Stimulated activated CD8-positive, alpha-beta memory T cell treated with anti-CD3 and anti-CD28 coated beads, Interleukin-4, amount 100 ng/mL, for 24 hours (primary cell): ENCODE data around the gene MIPEP.
"Not testable (repeated sequence)": the region's sequence is repeated elsewhere in the genome, so short reads cannot be mapped to it uniquely, and the experiment has no call there.

Experiments
- DNase-seq: peaks from one replicate; pipeline ENCODE4 v3.0.0-alpha.2; 2020; ENCODE audit warnings: low read depth

Gene MIPEP

DNA sequence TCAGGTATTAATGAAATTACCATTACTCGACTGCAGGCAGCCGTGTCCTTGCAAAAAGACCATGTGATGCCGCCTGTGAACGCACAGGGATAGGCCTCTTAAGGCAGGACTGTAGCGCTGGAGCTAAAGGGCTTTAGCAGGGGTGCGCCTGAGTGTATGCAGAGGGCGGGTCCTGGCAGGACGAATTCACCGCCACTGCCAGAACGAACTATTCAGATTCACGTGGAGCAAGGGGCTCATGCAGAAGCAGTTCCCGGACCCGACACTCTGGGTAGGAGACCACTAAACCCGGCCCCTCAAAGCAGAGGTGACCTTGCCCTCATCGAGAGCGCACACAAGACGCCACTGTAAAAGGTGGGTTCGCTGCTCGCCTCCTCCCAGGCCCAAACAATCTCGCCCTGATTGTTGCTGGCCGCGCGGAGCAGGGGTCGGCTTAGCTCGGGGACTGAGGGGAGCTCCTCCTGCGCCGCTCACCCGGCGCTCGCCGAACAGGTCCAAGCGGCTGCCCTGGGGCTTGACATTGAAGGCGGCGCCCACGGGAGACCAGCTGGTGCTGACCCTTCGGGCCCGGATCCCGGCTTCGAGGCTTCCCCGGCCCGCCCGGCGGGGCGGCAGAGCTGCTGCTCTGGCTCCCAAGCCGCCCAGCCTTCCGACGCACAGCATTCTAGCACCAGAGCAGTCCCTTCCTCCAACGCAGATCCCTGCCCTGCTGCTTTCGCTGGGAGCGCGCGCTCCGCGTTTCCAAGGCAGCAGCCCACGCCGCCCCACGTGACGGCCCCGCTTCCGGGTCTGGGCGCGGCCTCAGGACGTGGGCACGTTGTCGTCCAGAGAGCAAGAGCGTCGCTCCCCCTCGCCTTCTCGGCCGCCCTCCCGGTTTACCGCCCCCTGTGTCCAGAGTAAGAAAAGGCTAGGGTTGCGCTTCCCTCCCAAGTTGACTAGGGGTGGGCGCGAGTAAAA is at the start of gene MIPEP:
Gene MIPEP, minus strand, starts transcription at position 743 of the 957 bp plus-strand sequence. Its CDS starts 80 bp downstream, at position 663.
- peak; percentile 92 for DNase-seq

DNA sequence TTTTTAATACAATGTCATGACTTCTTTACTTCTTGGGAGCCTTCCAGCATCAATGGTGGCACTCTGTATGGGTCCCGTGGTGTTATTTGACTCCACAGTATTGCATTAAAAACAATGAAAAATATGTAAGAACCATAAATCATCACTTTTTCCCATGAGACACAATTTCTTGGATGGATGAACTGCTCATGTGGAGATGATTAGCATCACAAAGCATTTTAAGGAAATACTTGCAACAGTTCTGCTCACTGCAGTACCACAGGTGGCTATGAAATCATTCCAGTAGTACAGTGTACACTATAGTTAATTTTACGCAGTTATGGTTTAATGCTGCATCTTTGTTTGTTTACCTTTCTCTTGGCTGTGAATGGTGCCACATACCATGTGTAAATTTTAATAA is 45.3 kb upstream of the MIPEP start:
- no peak for DNase-seq

DNA sequence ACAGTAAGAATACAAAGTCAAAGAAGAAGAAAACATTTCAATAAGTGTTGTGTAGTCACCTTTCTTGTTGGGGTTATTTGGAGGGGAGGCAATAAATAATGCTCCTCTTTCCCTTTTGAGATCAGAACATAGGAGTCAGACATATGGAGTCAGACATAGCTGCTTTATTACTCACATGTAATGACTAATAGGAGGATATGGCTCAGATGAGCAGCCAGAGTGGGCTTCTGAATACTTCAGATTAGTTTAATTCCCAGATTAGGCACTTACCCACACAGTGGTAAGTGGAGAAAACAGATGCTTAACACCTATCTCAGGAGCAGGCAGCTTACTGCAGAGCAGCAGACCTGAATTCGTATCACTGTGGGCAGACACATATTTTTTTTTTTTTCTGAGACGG is 39.8 kb upstream of the MIPEP start:
- no peak for DNase-seq

DNA sequence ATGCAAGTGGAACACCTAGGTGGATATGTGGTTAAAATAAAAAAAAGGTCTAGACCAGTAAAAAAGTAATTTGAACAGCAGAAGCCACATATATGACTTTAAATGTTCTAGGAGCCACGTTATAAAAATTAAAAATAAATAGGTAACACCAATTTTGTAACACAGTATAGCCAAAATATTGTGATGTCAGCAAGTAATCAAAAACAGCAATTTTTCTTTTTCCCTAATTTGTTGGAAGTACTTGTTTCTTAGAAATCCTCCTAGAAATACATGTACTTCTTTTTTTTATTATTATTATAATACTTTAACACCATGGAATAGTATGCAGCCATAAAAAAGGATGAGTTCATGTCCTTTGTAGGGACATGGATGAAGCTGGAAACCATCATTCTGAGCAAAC is 33.8 kb upstream of the MIPEP start:
- DNase-seq = no peak

DNA sequence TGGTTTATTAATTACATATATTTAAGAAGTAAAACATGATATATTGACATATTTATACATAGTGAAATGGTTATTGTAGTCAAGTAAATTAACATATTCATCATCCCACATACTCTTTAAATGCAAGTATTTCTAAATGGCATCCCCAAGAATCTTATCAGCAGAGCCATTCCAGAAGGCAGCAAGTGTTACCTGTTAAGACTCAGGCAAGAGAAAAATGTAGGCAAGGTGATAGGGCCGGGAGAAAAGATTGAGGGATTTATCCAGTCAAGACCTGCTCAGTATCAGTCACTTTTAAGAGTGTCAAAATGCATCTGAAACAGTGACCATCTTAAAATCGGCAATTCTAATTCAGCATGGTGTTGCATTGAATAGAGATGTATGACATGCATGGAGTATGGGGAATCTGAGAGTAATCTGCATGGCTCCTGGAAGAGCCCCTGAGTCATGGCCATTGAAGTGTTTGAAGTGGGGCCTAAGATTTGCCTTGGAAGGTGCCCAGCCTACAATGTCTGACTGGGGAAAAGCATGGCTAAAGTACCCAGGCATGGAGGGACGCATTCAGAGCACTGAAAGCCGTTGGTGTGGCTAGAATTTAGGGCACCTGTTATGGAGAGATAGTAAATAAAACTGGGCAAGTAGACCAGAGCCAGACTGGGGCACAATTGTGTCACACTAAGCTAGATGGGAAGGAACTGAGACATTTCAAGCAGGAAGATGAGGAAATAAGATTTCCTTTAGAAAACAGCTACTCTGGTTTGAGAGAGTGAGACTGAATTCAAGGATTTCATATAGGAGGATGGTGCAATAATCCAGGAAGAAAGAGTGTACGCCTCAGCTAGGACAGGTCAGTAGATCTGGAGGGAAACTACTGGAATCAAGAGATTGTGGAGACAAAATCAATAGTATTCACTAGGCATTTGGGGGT is 33.1 kb upstream of the MIPEP start:
- no peak for DNase-seq

DNA sequence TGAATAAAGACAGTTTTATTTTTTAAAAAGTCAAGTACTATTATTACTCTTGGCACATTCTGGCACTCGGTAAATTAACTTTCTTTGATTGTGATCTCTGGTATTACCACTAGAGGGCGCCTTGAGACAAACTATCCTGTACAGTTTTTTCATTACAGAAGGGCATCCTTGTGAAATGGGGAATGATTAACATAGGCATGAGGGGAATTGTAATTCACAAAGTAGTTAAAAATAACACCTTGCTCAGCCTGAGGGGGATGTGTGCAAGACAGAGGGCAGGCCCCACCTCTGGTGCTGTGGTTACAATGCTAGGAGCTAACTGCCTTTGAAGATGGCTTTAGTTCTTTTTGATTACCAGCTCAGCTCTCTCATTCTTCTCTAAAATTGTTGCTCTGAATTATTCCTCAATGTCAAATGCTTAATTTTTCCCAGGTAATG is 32.3 kb upstream of the MIPEP start:
- DNase-seq = no peak

DNA sequence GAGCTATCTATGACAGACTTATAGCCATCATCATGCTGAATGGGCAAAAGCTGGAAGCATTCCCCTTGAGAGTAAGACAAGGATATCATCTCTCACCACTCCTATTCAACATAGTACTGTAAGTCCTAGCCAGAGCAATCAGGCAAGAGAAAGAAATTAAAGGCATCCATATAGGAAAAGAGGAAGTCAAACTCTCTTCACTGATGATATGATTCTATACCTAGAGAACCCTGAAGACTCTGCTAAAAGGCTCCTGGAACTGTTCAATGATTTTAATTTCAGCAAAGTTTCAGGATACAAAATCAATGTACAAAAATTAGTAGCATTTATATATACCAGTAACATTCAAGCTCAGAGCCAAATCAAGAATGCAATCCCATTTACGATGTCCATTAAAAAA is 29.8 kb upstream of the MIPEP start:
- DNase-seq = no peak

DNA sequence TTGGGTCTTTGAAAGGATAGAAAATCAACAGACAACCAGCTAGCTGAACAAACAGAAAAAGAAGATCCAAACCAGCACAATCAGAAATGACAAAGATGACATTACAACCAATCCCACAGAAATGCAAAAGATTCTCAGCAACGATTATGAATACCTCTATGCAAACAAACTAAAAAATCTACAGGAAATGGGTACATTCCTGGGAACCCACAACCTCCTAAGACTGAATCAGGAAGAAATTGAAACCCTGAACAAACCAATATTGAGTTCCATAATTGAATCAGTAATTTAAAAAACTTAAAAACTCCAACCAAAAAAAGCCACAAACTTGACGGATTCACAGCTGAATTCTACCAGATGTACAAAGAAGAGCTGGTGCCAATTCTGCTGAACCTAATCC is 29.0 kb upstream of the MIPEP start:
- DNase-seq = no peak

DNA sequence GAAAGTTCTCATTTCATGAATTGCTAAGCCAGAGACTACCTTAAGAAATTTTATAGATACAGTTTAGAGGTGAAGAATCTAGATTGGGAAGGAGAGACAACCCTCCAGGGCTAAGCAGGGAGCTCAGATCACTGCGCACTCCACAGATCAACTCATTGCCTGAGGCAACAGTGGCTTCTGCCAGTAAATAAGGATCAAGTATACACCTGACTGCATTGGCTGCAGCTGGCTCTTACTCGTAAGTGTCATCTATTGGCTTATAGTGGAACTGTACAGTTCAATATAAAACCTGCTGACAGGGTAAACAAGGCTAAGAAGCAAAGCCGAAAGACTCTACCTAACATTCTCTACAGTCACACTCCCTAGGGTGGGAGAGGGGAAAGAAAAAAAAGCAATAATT is 26.1 kb upstream of the MIPEP start:
- DNase-seq = no peak

DNA sequence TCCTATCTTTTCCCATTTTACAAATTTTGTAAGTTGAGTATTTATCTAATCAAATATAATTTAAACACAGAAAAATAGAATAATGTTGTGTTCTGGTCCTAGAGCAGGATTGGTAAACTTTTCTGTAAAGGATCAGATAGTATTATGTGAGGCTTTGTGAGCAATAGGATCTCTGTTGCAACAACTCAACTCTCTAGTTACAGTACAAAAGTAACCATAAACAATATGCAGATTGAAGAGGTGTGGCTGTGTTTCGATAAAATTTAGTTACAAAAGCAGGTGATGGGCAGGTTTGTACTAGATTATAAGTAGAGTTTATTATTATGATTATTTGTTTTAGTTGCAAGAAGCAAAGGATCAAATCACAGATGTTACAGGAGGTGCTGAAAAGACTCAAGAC is 23.3 kb upstream of the MIPEP start:
- DNase-seq = no peak

DNA sequence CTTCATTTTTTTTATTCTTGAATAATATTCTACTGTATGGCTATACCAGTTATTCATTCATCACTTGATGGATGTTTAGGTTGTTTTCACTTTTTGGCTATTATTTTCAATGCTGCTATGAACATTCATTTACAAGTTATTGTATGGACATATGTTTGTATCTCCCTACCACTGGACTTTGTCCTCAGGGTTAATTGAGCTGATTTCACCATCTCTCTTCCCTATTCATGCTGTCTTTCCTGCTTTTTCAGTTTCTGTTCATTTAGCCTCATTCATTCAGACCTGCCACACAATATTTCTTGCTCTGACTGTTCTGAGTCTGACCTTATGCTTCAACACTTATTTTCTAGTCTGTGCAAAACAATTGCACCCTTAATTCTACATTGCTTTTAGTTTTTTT is 20.4 kb upstream of the MIPEP start:
- no peak for DNase-seq

DNA sequence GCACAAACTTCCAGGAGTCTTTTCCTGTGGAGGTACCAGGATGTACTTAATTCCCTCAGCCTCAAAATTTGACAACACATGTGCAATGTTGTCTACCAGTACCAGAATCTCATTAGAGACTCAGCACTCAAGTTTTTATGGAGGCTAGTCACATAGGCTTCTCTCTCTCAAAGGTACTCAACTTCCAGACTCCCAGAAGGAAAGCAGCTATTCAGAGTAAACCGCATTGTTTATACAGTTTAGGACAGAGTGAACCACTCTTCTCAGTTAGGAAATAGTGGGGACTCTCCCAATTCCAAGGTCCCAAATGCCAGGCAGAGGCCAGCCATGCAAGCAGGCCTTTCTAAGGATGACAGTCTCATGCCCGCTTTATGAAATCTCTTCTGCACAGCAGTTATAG is 16.6 kb upstream of the MIPEP start:
- no peak for DNase-seq

DNA sequence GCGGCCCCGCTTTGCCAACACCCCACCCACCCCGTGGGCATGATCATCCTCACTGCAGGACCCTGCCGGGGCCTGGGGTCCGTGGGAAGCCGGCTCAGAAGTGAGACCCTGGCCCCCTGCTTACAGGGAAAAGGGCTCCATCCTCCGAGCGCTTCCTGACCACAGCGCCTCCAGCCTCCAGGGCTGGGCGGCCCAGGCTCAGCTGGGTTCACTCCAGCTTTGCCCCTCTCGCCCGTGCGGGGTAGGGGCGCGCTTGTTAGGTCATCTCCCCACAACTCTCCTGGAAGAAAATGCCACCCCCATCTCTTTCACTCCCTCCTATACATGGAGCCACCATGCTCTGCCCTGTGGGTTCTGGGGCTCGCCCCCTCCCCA is 14.7 kb upstream of the MIPEP start:
- no peak for DNase-seq

DNA sequence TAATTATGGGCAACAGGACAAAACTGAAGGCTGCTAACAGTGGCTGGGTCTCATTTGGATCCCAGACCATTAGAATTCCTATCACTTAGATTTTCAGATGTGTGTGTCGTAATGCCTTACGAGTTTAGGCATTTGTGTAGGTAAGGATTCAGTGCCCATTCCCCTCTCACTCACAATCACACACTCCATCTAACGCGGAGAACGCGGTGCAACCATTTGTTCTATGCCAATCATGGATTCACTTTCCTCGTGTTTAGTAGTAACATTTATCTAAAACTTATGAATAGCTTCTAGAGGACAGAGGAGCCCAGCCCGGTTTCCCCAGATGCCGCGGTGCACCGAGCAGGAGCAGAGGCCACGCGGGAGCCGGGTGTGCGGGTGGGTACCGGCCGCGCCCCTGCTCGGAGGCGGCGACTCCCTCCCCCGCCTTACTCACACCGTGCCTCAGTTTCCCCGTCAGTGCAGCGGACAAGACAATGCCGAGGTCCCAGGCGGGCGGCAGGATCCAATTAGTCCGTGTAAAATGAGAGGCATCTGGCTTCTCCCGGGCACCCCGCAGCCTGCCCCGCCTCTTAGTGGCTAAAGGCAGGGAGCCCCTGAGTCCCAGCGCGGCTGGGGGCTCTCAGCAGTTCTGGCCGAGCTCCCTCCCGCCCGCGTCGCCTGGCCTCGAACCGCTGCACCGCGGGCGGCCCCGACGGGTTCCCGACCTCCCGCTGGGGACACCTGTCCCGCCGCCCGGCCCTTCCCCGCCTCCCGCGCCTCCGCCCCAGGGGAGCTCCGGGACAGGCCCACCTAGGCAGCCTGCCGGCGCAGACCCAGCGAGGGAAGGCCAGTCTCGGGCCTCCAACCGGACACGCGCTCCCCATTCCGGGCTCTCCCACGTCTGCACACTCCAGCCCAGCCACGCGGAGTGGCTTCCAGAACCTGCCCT is 14.0 kb upstream of the MIPEP start:
- DNase-seq = no peak

DNA sequence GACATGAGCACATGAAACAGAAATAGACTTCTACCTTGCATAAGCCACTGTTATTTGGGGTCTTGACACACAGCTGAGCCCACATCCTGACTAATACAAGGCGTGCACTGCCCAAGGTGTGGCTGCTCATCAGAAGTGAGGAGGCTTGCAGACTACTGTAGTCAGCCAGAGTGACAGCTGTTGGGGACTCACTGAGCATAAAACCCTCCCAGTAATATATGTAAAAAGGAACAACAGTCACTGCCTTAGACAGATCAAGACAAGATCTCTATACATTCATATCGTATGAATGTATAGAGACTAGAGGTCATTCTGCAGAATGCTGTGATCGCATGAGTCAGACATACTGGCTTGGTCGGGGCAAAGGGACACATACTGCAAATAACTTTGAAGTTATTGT is 12.2 kb upstream of the MIPEP start:
- no peak for DNase-seq

DNA sequence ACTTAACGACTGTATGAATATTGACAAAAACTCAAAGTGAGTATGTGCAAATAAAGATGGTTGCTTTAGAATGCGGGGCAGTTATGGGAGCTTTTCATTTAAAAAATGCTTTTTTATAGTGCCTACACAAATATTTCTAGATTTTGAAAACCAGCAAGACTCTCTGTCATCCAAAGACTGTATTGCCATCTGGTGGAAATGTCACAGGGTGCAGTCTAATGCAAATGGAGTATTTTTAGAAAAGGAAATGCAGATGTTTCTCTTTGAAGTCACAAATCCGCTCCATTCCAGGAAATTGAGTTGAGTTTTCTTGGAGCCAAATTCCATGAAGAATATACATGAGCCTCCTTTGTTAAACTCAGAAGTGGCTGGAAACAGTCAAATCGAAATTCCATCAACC is 10.4 kb upstream of the MIPEP start:
- no peak for DNase-seq

DNA sequence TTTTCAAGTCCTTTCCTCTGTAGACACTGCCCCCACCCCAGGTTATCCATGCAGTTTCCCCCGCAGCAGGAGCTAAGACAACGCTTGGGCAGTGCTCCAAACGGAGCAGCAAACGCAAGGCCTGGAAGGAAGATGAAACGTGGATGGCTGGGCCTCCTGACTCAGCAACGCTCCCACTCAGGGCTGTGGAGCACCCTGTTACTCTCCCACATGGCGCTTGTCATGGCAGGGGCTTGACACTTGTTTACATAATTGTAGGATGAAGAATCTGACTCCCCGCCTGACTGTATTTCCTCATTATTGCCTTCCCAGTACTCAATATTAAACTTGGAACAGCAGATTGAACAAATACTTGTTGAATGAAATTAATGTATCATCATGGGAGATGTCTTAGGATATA is 8.9 kb upstream of the MIPEP start:
- DNase-seq = no peak

DNA sequence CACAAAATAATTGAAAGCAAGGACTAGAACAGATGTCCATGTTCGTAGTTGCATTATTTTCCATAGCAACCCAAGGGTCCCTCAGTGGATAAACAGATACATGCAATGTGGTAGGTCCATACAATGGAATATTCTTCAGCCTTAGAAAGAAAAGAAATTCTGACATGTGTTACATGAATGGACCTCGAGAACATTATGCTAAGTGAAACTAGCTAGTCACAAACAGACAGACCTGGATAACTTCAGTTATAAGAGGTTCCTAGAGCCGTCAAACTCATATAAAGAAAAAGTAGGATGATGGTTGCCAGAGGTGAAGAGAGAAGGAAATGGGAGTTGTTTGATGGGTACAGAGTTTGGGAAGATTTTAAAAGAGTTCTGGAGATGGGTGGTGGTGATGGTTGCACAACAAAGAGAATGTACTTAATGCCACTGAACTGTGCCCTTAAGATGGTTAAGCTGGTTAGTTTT is 8.3 kb upstream of the MIPEP start, which contains the start of gene C1QTNF9B:
Gene C1QTNF9B, minus strand, starts transcription at position 51 of the 468 bp plus-strand sequence.
- DNase-seq = not testable (repeated sequence)

DNA sequence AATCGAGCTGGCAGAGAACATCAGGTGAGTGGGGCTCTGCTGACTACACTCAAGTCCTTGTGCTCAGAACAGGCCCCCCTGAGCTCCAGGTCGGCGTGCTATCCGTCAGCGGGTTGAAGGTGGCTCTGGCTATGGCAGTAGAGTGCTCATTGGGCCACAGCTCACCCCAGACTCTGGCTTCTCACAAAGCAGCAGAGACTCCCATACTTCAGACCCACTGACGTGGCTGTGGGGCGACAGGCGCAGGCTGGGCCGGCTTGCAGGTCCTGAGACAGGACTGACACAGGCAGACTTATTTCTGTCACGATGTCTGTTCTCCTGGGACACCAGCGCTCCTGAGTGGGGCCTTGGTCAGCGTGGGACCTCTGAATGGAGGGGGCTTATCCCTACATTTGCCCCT is 5.5 kb upstream of the MIPEP start:
- not testable (repeated sequence) for DNase-seq

DNA sequence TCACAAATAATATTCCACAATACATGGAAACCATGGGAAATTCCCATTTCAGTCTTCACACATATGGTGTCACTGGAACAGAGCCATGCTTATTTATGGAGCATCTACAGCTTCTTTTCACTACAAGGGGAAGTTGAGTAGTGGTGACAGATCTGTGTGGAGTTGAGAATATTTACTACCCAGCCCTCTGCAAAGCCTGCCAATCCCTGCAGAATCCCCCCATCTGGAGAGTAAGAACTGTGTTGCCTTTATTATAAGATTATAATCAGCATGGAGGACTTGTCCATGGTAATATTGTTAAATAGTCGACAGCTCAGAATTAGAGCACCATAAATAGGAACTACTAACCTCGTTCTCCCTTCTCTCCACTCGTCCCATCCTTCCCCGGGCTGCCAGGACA is 4.6 kb upstream of the MIPEP start:
- not testable (repeated sequence) for DNase-seq
